Tibial nerve (tissue), 3 donors: ENCODE data around the gene RAN.

Experiments
- CTCF ChIP-seq, 5 experiments: fragments of 200-600 bp in 3 of 5; fragments of 450-650 bp in 2 of 5; sonication (generic) in 3 of 5; IDR thresholded peaks; one replicate each; pipeline ENCODE4 v1.5.1; 2016 to 2019; ENCODE audit warnings: antibody characterized with exemption in 5 of 5, mild to moderate bottlenecking in 3 of 5, moderate library complexity in 2 of 5
- POLR2A ChIP-seq, 2 donors: fragments of 450-650 bp; IDR thresholded peaks; one replicate each; pipeline ENCODE4 v1.6.1; 2017; ENCODE audit warnings: antibody characterized with exemption in 2 of 2, mild to moderate bottlenecking in 2 of 2, moderate library complexity in 2 of 2

DNA sequence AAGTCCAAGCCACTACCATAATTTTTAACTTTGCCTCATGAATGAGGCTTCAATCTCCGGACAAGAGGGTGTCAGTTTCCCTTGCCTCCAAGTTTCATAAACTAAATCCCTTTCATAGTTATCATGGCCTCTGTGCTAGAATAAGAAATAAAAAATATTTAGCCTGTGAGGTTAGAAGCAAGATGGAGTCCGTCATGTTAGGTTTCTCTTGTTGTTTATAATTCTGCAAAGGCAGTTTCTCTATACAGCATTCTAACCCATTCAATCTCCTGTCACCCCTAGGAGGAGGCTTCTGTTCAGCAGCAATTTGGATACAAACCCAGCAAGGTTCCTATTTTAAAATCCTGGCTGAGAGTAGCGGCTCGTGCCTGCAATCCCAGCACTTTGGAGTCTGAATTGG lies 15.8 kb upstream of the RAN start:
- TF ChIP-seq CTCF (IDR thresholded peaks at IDR 0.05) (no peak), POLR2A (IDR thresholded peaks at IDR 0.05) (no peak)
